HL-60/S4 treated with retinoic acid at 250 ng/mL for 4 days and 3 days (cell line): Measurements from ENCODE around the gene RDH11.

Experiments
- in situ Hi-C: fragments of 300-500 bp; cut with MboI; formaldehyde crosslinking; loops from 2 replicates; pipeline ENCODE4 v1.7.0; 2022; ENCODE audit warnings: low sequenced_read_pairs

The RDH11 gene

DNA sequence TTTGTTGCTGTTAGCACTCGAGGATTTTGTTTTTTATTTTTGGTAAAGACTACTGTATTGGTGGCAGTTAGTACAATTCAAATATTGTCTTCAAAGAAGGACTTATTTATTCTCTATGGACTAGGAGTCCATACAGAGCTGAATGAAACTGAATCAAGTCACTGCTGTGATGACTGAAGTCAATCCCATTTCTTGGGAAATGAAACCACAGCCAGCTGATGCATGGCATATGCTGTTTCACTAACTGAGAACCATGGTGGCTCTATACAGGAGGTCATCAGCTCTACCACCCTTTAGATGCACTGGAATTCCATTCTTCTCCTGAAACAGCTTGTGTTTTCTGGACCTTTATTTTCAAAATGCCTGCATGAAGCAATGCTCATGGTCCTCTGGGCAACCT is 43.4 kb downstream of the RDH11 start:
- in situ Hi-C loops = no loop called here

DNA sequence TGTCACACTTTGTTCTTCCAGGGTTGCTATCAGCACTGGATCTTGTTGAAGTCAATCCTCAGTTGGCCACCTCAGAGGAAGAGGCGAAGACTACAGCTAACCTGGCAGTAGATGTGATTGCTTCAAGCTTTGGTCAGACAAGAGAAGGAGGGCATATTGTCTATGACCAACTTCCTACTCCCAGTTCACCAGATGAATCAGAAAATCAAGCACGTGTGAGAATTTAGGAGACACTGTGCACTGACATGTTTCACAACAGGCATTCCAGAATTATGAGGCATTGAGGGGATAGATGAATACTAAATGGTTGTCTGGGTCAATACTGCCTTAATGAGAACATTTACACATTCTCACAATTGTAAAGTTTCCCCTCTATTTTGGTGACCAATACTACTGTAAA is 44.9 kb downstream of the RDH11 start:
- in situ Hi-C loops = no loop called here

GRCh38 chr14:67650151-67650550 is 45.4 kb downstream of the RDH11 start:
- in situ Hi-C loops = no loop called here

DNA sequence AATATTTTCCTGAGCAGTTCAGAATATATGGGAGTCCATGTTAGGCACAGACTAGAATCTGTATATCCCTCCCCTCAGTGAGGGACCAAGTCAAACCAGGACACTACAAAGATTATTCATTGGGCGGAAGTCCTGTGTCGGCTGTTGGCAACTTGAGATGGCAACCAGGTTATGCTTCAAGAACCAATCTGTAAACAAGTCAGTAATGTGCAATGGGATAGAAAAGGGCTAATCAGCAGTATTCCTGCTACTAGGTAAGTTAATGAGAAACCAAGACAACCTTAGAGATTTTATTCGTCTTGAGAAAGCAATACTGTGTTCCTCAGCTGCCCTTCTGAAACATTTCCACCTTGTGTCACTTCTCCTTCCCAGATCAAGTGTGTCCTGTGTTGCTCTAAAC is 49.4 kb downstream of the RDH11 start:
- in situ Hi-C loops = no loop called here

- in situ Hi-C loops = no loop called here
These were observed 50.1 kb downstream of the RDH11 start for GRCh38 chr14:67645414-67645813.

DNA sequence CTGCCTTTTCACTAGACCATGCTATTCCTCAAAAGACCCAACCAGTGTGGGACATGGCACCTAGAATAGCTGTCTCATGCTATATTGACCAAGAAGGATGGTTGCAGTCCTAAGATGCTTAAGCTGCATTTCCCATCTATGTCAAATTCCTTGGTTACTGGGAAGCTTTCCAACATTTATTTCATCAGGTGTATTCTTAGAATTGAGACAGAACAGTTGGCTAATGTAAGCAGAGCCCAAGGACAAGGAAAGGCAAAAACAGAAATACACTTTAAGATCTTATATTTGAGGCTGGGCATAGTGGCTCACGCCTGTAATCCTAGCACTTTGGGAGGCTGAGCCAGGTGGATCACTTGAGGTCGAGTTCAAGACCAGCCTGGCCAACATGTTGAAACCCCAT is 51.1 kb downstream of the RDH11 start:
- in situ Hi-C loops = no loop called here

GRCh38 chr14:67643713-67644112 is 51.9 kb downstream of the RDH11 start:
- in situ Hi-C loops = no loop called here

DNA sequence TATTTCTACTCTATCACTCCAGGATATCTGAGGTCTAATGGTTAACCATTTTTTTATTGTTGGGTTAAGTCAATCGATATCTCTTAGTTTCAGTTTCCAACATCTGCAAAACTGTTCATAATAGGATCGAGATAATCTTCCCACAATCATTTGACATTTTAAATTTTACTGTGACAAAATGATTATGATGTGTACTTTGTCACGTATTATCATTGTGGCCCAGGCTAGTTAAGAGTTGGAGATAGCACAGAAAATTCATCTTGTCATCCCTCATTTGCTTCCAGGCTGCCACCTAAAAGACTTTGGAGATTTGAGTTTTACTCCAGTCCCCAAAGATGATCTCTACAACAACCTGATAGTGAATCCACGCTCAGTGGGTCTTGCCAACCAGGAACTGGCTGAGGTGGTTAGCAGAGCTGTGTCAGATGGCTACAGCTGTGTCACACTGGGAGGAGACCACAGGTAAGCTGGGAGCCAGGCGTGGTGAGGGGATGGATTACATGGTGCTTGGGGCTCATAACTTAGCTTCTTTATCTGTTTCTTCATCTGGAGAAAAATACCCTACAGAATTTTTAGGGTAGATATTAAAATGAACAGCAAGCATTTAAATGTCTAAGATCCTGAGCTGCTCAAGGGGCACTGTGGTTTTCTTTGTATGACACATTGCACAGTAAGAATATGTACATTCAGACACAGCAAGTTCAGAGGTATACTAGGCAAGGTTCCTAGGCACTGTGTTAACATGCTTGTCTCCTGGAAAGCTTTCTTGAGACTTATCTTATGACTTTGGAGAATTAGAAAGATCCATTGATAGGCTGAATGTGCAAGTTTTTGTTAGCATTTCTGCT is 53.4 kb downstream of the RDH11 start:
- in situ Hi-C loops = no loop called here

DNA sequence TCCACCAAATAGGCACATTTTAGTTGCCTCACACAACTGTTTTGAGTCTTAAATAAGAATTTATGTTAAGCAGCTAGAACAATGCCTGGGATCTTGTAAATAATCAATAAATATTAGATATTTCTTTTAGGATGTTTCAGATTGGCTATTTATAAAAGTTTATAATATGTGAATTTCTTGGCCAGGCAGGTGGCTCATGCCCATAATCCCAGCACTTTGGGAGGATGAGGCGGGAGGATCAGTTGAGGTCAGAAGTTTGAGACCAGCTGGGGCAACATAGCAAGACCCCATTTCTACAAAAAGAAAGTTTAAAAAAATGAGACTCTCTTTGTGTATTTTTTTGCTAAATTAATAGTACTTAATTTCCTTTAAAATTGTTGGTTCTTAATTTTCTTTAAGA is 54.1 kb downstream of the RDH11 start:
- in situ Hi-C loops = no loop called here

DNA sequence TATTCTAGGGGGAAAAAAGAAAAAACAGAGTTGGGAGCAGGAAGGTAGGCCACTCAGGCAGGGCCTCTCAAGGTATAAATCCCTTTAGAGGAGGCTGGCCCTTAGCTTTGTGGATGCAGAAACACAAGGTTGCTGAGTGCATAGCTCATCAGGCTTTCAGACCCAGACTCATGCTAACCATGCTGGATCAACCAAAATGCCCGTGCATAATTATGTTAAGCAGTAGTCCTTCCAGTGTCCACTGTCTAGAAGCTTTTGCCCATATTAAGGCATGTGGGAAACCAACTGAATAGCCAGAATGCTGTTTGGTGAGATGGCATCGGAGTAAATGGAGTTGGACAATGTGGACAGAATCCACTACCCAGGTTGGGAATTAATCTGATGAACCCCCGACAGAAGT is 56.9 kb downstream of the RDH11 start:
- in situ Hi-C loops = no loop called here

- in situ Hi-C loops = no loop called here
These were observed 59.1 kb downstream of the RDH11 start for GRCh38 chr14:67636361-67636919.

DNA sequence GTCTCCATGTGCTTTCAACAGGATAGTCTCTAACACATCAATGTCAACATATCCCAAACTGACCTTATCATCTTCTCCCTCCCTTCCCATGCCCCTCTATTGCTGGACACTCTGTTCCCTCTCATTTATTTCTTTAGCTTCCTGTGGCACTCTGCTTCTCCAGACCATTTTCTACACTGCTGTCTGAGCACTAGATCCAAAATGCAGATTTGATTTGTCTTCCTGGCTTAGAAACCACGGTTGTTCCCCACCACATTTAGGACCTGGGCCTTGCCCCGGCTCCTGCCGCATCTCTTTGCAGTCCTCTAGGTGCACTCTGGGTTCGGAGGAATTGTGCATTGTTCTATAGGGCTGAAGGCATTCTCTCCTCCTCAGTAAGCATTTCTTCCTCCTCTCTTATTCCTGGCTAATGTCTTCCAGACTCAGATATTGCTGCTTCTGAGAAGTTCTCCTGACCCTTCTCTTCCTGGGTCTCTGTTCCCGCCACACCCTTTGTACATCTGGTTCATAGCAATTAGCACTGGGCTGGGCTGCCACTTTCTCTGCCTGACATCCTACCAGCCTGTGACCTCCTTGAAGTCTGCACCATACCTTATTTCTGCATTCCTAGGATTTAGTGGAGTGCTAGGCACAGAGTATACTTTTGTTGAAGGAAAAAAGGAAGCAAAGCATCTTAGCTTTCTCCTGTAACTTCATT is 62.0 kb downstream of the RDH11 start:
- in situ Hi-C loops = no loop called here

- in situ Hi-C loops = no loop called here
These were observed 64.6 kb downstream of the RDH11 start for GRCh38 chr14:67630938-67631337.

GRCh38 chr14:67630186-67630585 is 65.4 kb downstream of the RDH11 start:
- in situ Hi-C loops = no loop called here

DNA sequence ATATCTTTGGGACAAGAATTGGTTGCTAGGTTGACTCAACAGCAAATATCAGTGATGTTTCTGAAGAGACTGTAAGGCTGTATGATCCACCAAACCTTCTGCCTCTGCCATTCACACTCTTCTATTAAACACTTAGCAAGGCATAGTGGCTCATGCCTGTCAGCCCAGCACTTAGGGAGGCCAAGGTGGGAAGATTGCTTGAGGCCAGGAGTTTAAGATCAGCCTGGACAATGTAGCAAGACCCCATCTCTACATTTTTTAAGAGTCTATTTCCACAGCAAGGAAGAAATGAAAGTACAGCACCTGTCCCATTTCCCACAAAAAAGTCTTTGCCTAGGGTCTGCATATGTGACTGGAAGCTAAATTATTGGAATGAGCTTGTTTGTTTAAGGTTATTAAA is 68.0 kb downstream of the RDH11 start:
- in situ Hi-C loops = no loop called here
